ENCODE data around the gene PPP2R2B.
A peak's percentile ranks its signal among the peaks of the same experiment; 100 is the strongest.

The PPP2R2B gene

DNA sequence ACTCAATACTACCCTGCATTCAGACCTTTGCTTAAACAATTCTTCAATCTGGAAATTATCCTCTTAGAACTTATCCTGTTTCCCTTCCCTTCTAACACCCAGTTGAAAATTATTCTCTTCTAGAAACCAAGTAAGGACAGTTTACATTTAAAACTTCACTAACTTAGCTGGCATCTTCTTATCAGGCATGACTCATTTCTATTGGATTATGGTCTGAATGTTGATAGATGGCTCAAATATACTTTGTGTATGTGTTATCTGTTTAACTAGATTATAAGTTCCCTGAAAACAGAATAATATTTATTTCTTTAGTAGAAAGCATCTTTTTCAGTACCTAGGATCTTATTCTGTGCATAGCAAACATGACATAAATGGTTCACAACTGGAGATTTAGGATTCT is 161.9 kb downstream of the PPP2R2B start:
- no peak for DNase-seq (ENCODE audit: low read depth)
- TF ChIP-seq CTCF (IDR thresholded peaks at IDR 0.05; ENCODE audit: low read length, missing control alignments) = no peak
- H3K4me3 ChIP-seq (replicated peaks; ENCODE audit: low read depth, low read length) = no peak overlapping the region

DNA sequence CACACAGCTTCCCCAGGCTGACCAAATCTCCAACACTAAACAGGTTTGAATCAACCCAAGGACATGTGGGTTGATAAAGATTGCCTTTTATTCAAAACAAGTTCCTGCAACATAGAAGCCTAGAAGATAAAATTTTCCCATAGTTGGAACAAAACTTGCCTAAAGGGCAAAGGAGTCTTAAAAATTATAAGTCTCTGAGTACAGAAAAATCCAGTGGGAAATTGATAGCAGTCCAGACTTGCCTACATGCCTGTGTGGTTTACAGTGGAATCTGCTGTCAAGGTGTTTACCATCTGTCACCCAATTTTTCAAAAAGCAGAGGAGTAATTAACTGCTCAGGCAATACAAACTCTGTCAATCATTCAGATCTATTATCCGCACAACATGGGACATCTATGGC is 168.2 kb downstream of the PPP2R2B start:
- TF ChIP-seq CTCF (IDR thresholded peaks at IDR 0.05; ENCODE audit: low read length, missing control alignments) = no peak

GRCh38 chr5:146707316-146707715 is 171.2 kb downstream of the PPP2R2B start:
- no peak for TF ChIP-seq CTCF (IDR thresholded peaks at IDR 0.05; ENCODE audit: low read length, missing control alignments)
- no peak overlapping the region for H3K4me3 ChIP-seq (replicated peaks; ENCODE audit: low read depth, low read length)
- no peak for DNase-seq (ENCODE audit: low read depth)

More for the DNA sequence above, 168.2 kb downstream of the PPP2R2B start:
- no peak overlapping the region for H3K4me3 ChIP-seq (replicated peaks; ENCODE audit: low read depth, low read length)
- DNase-seq (ENCODE audit: low read depth) = no peak

DNA sequence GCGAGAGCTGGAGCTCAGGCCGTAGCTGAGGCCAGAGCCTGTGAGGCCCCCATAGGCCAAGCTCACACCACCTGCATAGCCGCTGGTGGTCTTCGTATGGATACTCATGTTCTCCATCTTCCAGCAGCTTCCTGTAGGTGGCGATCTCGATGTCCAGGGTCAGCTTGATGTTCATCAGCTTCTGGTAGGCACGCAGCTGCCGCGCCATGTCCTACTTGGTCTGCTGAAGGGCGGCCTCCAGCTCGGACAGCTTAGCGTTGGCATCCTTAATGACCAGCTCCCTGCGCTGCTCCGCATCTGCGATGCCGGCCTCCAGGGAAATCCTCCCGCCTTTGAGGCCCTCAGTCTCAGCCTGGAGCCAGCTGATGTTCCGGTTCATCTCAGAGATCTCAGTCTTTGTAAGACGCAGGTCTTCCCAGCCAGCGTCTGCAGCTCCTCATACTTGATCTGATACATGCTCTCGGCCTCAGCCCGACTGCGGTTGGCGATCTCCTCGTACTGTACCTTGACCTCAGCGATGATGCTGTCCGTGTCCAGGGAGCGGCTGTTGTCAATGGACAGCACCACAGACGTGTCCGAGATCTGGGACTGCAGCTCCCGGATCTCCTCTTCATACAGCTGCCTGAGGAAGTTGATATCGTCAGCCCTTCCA is 172.1 kb downstream of the PPP2R2B start:
- no peak for DNase-seq (ENCODE audit: low read depth)

DNA sequence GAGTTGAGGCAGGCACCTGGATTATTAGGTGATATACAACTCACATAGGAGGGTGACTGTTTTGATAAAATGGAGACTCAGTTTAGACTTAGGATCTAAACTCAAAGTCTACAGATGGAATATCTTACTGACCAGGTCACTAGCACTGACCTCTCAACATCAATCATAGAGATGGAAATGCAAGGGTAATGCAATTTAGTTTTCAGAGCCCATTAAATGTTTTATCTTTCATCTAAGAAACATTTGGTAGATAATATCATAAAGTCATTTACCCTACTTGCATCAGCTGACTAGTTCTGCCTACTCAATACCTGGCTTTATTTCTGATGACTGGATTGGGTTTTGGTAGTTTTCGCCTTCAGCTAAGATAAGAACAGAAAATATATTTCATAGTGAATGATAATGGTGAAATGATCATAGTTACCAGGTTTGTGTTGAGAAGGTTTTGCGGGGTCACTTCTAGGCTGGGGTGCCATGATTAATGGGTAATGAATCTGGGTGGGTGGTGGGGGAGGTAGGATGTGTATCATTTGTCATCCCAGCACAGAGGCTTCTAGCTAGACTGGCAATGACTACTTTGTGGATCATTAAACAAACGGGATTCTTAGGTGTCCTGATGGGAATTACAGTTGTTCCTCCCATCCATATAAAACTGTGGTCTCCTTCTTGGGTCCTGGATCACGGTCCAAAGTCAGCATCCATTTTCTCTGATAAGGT is 173.4 kb downstream of the PPP2R2B start:
- TF ChIP-seq CTCF (IDR thresholded peaks at IDR 0.05; ENCODE audit: low read length, missing control alignments) = no peak
- DNase-seq (ENCODE audit: low read depth) = no peak
- no peak overlapping the region for H3K4me3 ChIP-seq (replicated peaks; ENCODE audit: low read depth, low read length)

More for the DNA sequence above, 172.1 kb downstream of the PPP2R2B start:
- TF ChIP-seq CTCF (IDR thresholded peaks at IDR 0.05; ENCODE audit: low read length, missing control alignments) = no peak
- no peak overlapping the region for H3K4me3 ChIP-seq (replicated peaks; ENCODE audit: low read depth, low read length)

- TF ChIP-seq CTCF (IDR thresholded peaks at IDR 0.05; ENCODE audit: low read length, missing control alignments) = no peak
- peak; percentile 4 for DNase-seq (ENCODE audit: low read depth)
- no peak overlapping the region for H3K4me3 ChIP-seq (replicated peaks; ENCODE audit: low read depth, low read length)
Measured at GRCh38 chr5:146703899-146704298, 174.7 kb downstream of the PPP2R2B start.

All from fibroblast of pulmonary artery (primary cell).